ENCODE results near the gene ETV6. TPM values are rescaled to one million over a fixed set of nuclear protein-coding genes. Genes with fewer than 3 reads are reported as not detected.

ETV6 gene
- total and polyA plus RNA-seq, 2 of the 8 experiments (the other 6 are each of a cell fraction or from before 2014, with no cell fraction given): 5.5 to 23.9 TPM

- TF ChIP-seq CHD7 (IDR thresholded peaks at IDR 0.05; ENCODE audit: insufficient replicate concordance, low read length) (no peak), RAD21 (IDR thresholded peaks at IDR 0.05 in 1 of 2, conservative IDR thresholded peaks at IDR 0.05 in 1 of 2; ENCODE audit: low read depth in 2 of 2, low read length in 2 of 2) (no peak), GABPA (IDR thresholded peaks at IDR 0.05; ENCODE audit: borderline replicate concordance, insufficient read depth, low read length) (no peak), POLR2A (IDR thresholded peaks at IDR 0.05; ENCODE audit: control extremely low read depth in 1 of 2, low read depth in 2 of 2, low read length in 2 of 2) (no peak), E2F6 (IDR thresholded peaks at IDR 0.05) (no peak), JUN (IDR thresholded peaks at IDR 0.05; ENCODE audit: low read depth, low read length) (no peak), FOSL1 (IDR thresholded peaks at IDR 0.05; ENCODE audit: insufficient read depth, low read depth, low read length) (no peak), TEAD4 (IDR thresholded peaks at IDR 0.05; ENCODE audit: low read depth, low read length) (no peak), EGR1 (IDR thresholded peaks at IDR 0.05; ENCODE audit: borderline replicate concordance, low read depth, low read length) (no peak)
Observed at GRCh38 chr12:11904124-11904523, 254.7 kb downstream of the ETV6 start (continued).

Measured in H1 (cell line).